NCI-H146 (cell line): ENCODE results near the gene METTL2A.
"Not testable (repeated sequence)": the region's sequence is repeated elsewhere in the genome, so short reads cannot be mapped to it uniquely, and the experiment has no call there.

ENCODE experiments used
- DNase-seq: peaks from one replicate; lab custom pipeline; 2025; lab: John Stamatoyannopoulos, UW

The METTL2A gene

DNA sequence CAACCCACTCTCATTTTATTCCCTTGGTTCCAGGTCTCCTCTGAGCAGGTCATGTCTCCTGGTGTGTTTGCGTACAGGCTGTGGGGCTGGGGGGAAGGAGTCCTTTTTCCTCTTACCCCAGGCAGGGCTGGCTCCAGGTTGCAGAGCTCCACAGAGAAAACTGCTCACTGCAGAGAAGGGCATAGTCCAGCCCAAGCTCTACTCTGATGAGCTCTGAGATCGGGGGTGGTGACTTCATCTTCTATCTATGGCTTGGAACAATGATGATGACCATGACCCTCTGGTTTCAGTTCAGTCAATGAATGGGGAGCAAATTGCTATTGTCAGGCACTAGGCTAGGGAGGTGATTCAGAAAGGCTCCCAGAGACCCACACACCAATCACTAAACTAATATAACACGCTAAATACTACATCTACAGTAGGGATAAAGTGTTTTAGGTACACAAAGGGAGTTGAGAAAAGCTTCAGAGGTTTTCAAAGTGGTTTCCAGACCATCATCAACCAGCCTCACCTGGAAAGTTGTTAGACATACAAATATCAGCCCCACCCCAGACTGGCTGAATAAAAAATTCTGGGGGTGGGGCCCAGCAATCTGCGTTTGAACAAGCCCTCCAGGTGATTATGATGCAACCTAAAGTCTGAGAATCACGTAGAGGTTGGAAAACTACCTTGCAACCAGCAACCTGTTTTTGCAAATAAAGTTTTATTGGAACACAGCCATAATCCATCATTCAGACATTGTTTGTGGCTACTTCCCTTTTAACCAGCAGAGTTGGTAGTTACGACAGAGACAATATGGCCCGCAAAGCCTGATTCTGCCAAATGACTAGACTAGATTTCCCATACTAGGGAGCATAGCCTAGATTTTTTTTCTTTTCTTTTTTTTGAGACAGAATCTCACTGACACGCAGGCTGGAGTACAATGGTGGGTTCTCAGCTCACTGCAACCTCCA, 49.6 kb downstream of the METTL2A start:
- peak; percentile 65 for DNase-seq

GRCh38 chr17:62477111-62477510, 53.4 kb downstream of the METTL2A start:
- not testable (repeated sequence) for DNase-seq

DNA sequence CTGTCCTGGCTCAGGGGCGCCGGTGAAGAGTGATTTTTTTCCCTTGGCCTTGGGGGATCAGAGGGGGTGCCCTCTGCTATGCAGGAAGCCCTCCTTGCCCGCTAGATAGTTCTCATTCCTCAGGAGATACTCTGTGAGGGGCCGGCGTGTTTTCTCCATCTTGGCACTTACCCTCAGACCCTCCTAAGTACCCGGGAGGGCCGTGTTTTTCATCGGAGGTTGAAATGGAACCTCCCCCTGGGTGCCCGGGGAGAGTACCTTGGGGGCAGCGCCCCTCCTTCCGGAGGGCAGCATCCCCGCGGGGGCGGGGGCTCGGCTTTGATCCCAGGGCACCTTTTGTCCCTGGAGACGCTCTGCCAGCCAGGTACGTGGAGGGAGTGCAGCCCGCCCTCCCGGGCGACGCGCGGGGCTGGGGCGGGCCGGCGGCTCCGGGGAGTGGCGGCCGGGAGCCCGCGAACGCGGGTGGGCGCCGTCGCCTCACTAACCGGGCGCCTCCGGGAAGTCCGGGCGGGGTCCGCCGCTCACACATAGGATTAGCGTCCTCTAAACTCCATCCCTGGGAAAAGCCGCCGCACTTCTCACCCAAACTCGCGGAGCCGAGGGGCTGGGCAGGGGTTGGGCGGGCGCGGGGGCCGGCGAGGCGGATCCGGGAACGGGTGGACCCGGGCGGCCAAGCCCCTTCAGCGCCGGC, 54.2 kb downstream of the METTL2A start:
- DNase-seq, result peak; percentile 53

DNA sequence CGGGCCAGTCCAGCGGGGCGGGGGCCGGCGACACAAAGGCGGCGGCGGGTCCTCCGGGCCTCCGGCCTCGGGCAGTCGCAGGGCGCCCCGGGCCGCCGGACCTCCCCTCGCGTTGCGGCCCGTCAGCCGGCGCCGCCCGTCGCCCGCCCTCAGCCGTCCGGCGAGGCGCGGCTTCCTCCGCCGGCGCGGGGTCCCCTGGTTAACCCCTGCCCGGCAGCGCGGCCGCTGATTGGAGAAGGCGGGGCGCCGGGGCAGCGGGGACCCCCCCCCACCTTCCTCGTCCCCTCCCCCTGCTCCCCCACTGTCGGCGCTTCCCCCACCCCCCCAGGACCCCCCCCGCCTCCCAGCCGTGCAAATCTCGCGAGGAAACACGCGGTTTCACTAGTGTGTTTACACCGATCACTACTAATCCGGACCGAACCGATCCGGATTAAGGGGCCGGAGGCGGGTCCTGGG, 54.8 kb downstream of the METTL2A start, which contains the start of gene TLK2:
Gene TLK2 (plus strand): TSS at position 402 of the 456 bp plus-strand sequence. CDS start 2,301 bp downstream, outside the sequence.
- peak; percentile 86 for DNase-seq

GRCh38 chr17:62478880-62479638, 55.4 kb downstream of the METTL2A start:
- peak; percentile 23 for DNase-seq

GRCh38 chr17:62479639-62480258, 56.1 kb downstream of the METTL2A start:
- DNase-seq, result peak; percentile 19

GRCh38 chr17:62482553-62482952, 58.9 kb downstream of the METTL2A start:
- DNase-seq, result not testable (repeated sequence)

DNA sequence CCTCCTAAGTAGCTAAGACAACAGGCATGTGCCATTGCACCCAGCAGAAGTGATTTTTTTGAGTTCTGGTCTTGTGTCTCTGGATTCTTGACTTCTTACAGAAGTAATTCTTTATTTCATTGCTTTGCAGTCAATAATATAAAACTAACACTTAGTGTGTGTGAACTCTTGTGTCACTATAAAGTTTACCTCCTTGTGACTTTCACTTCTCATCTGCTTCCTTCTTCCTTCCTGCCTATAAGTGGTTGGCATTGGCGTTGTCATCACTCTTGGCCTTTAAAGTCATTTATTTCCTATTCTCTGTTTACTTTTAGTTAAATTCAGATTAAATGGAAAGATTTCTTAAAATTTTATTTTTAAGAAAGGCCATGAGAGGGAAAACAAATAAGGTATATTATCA, 67.3 kb downstream of the METTL2A start:
- DNase-seq, result not testable (repeated sequence)

DNA sequence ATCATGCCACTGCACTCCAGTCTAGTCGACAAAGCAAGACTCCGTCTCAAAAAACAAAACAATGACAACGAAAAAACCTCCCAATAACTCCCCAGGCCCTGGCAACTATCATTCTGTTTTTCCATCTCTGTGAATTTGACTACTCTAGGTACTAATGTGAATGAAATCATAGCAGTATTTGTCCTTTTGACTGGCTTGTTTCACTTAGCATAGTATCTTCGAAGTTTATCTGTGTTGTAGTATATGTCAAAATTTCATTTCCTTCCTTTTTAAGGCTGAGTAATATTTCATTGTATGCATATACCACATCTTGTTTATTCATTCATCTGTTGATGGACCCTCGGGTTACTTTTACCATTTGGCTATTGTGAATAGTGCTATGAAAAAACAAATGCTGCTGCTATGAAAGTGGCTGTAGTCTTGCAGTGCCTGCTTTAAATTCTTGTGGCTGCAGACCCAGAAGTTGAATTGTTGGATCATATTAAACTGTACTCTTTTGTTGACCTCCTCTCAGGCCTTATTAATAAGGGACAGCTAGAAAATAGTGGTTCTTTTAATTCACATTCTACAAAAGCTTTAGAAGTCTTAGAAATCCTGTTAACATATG, 69.5 kb downstream of the METTL2A start:
- DNase-seq, result not testable (repeated sequence)

GRCh38 chr17:62494073-62494472, 70.4 kb downstream of the METTL2A start:
- DNase-seq, result not testable (repeated sequence)

- DNase-seq, result not testable (repeated sequence)
Measured at GRCh38 chr17:62496344-62496743, 72.6 kb downstream of the METTL2A start.

- DNase-seq, result not testable (repeated sequence)
Measured at GRCh38 chr17:62498796-62499195, 75.1 kb downstream of the METTL2A start.
